GM18519 (cell line): ENCODE results near the gene FANCE.

Experiments
- ATAC-seq: cut with Tn5 transposase; IDR thresholded peaks from one replicate; pipeline ENCODE4 v1.9.1; 2021; ENCODE audit warnings: mild to moderate bottlenecking, moderate library complexity; ENCODE audit not compliant: unreplicated experiment, low FRiP score

Gene FANCE

DNA sequence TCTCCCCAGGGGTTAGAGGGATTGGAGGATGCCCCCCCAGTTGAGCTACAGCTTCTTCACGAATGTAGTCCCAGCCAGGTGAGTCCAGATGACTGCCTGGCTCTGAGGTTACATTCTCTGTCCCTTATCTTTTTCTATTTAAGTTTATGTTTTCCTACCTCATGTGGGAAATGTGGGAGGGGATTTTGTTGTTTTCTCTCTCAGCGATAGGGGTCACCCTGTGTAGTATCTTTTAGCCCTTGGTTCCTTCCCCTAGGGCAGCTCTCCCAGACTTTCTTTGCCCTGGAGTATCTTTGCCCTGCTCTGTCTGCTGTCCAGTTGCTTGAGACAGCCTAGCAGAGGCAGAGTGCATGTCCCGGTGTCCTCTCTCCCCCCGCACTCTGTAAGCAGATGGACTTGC, 5.8 kb downstream of the FANCE start:
- no peak for ATAC-seq

DNA sequence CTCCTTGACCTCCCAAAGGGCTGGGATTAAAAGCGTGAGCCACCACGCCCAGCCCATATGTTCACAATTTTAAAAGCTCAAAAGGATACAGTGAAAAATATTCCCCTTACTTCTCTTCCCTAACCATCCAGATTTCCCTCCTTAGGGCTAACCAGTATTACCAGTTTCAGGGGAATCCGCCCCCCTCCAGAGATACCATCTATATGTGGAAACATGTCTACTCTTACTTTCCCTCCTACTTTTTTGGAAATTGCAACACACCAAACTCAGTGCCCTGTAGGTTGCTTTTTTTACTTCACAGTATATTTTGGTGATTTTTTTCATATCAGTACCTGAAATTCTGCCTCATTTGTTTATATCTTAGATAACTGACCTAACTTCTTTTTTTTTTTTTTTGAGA, 9.1 kb downstream of the FANCE start:
- ATAC-seq: no peak

DNA sequence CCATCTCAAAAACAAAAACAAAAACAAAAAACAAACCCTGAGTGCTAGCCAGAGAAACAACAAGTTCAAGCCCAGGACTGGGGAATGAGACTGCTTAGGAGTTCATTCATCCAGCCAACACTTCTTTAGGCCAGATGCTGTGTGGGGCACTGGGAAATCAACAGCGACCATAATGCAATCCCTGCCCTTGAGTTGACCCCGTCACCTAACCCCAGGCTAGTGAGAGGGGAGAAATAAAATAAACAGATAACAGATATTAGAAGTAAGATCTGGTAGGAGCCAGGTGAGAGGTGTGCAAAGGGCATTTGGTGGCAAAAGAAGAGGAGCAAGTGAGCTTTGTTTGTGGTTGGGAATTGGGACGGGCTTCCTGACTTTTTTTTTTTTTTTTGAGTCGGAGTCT, 11.2 kb downstream of the FANCE start:
- ATAC-seq: no peak

DNA sequence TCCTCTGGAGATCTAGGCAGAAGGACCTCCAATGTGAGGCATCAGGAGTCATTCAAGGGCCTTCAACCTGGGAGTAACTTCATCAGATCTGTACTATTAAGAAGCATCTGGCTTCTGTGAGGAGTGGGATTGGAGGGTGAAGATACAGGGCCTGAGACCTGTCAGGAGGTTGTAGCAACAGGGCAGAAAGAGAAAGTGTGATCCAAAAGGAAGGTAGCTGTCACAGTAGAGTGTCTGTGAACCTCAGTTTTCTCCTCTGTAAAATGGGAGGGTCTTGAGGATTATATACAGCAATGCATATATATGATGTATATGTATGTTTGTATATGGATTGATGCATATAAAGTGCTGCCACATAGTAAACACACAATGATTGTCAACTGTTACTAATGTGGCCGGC, 13.5 kb downstream of the FANCE start:
- no peak for ATAC-seq

DNA sequence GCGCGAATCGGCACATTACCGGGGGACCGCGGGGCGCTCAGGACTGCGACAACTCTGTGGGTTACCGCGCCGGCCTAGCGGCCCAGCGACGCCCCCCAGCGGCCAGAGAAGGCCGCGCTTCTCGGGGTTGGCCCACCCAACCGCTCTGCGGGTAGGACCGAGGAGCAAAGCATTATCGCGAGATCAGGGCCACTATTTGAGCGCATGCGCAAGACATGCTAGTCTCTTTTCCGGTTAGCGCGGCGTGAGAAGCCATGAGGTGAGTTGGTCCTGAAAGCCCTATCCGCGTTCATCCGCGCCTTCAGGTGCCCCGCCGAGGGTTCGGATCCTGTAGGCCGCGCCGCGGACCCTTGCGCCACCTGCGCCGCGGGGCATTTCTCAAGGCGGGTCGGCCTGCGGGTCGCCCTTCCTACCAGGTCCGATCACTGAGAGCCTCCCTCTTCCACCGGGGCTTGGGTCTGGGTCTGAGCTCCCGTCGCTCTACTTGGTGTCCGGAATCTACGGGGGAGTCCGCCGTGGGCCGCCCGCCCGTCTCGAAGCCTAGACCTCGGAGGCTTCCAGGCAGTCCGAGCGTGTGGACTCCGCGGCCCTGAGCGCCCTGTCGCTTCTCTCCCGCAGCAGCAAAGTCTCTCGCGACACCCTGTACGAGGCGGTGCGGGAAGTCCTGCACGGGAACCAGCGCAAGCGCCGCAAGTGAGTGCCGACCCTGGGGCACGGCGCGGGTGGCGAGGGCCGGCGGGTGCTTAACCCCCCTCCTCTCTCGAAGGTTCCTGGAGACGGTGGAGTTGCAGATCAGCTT, 16.2 kb downstream of the FANCE start, which contains the start of gene RPL10A:
Gene RPL10A (plus strand): TSS at position 221 of the 799 bp plus-strand sequence. CDS start 34 bp downstream, at position 255.
- peak; percentile 60 for ATAC-seq

DNA sequence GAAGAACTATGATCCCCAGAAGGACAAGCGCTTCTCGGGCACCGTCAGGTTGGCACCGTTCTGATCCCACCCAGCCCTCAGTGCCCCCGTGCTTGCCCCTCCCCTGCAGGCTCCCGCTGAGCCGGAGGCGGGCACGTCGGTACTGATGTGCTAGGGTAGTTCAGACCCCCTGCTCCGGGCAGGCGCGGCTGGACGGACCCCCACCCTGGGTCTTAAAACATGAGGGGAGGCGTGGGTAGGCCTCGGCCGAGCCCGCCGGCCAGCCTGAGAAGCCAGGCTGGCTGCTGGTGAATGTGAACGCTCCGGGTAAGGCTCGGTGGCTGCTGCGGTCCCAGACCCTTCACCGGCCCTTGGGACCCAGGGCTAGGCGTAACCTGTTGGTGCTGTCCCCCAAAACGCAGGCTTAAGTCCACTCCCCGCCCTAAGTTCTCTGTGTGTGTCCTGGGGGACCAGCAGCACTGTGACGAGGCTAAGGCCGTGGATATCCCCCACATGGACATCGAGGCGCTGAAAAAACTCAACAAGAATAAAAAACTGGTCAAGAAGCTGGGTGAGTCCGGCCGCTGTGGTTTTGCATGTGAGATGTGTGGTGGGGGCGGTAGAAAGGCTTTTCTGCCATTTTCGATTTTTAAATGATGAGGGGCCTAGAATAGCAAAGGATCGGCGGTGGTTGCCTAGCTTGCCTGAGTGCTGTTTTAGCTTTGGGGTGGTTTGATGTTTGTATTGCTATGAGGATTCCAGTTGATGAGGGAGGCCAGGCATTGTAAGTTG, 17.0 kb downstream of the FANCE start:
- no peak for ATAC-seq

DNA sequence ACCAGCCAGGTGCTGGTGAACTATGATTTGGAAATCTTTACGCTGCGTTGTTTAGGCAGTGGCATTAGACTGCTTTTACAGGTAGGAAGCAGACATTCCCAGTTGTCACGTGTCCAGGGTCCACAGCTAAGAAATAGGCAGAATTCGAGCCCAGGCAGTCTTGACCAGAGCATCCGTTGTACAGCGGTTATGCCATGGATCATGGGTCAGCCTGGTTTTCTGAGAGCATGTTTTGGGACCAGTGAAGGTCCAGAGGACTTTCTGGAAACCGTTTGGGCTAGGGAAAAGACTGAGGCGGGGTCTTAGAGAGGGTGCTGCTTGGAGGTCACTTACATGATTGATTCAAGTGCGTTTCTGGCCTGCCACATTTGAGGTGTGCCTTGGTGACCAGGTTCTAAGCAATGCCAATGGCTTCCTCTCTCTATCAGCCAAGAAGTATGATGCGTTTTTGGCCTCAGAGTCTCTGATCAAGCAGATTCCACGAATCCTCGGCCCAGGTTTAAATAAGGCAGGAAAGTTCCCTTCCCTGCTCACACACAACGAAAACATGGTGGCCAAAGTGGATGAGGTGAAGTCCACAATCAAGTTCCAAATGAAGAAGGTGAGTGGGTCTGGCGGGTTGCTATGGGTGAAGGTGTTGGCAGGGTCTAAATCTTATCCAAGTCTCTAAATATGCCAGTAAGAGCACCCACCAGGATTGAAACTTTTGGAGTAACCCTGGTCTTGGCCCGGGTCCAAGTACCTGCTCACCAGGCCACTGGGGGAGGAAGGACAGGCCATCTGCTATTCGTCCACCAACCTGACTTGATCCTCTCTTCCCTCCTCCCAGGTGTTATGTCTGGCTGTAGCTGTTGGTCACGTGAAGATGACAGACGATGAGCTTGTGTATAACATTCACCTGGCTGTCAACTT, 17.9 kb downstream of the FANCE start:
- ATAC-seq: no peak

DNA sequence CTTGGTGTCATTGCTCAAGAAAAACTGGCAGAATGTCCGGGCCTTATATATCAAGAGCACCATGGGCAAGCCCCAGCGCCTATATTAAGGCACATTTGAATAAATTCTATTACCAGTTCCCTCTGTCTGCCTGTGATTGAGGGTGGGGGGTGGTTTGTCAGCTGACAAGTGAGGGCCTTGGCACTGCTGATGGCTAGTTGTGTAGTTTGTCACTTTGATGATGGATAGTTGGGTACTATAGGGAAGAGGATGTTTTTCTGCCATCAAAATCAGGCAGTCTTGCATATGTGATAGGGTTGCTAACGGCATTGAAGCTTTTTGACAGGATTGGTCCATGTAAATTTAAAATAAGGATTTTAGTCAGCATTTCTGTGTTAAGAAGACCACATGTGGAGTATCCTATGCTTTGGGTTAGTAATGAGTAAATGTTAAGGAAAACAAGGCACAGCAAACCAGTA, 18.6 kb downstream of the FANCE start:
- no peak for ATAC-seq

DNA sequence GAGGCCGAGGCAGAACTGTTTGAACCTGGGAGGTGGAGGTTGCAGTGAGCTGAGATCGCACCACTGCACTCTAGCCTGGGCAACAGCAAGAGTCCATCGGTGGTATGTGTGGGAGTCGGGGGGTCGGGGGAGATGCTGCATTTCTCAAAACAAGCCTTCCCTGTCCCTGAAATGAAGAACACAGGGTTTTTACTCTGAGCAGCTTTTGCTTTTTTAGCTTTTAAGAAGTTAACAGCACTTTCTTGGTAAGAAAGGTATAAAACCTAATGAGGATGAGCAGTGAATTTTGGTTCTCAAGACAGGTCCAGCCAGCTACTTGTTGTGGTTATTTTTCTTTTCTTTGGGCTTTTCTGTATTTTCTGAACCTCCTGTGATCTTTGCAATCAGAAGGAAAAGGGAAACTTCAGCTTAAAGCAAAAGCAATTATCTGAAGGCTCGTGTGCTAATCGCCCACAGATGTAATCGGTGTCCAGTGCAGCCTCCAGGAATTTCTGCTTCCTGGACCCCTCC, 19.8 kb downstream of the FANCE start:
- ATAC-seq: no peak

DNA sequence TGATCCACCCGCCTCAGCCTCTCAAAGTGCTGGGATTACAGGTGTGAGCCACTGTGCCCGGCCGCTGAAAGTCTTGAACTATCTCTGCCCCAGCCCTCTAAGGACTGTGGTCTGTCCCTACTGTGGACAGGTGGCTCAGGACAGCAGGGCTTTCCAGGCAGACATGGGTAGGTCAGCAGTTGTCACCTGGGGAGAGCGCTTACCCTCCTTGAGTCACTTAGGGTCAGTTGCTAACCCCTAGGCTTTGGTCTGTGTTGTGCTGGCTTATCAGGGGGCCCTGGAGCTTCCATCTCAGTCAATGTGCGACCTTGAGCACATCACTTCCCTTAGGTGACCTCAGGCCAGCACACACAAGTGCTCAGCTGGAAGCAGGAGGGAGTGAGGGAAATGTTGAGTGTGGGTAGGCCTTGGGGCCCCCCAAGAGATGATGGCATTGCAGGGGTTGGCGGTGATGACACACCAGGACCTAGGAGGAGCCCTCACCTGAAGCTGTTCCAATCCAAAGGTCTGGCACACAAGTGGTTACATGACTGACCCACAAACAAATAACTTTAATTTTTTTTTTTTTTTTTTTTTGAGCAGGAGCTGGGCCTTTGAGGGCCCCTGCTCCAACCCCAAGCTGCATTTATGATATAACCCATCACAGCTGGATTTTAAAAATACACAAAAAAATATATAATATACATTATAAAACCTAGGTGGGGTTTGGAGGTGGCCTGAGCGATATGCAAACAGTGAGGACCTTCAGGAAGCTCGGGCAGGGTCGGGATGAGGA, 21.1 kb downstream of the FANCE start:
- no peak for ATAC-seq

DNA sequence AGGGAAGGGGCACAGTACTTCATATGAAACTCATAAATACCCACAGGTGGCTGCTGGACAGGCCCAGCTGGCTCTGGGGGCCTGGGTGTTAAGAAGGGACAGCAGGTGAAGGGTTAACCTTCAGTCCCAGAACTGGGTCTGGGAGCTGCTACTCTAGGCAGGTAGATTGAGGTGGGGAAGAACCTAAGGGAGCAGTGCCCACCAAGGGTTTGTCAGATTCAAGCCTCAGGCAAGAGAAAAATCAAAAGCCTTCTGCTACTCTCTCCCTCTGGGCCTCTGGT, 21.7 kb downstream of the FANCE start:
- no peak for ATAC-seq

DNA sequence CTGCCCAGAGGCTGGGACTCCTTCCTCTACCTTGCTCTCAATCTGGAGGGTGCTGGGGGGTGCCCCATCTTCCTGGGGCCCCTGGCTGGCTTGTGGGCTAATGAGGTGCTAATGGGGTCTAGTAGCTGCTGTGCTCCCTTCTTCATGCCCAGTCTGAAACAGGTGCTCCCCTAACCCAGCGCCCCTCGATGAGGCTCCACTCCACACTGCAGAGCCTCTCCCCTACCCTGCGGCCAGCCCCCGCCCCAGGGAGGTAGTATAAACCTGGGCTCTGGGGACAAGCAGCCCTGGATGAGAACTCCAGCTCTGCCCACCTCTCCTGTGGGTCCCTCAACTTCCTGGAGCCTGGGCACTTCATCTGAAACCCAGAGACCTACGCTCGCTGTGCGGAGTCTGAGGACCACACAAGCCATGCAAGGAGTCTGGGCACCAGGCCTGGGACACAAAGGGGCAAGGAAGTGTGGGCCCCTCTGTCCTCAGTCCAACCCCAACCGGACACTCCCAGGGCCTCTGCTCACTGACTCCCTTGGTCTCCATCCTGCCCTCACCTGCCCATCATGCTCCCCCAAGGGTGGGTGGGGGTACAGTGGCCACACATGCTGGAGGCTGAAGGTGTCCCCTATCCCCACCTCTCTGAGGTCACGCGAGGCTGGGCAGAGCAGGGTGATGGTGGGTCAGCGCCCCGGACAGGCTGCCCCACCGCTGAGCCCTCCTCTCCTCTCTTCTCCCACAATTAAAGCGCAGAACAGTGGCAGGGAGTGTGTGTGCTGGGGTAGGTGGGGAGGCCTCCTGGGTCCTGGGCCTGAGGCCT, 22.2 kb downstream of the FANCE start:
- ATAC-seq: no peak

DNA sequence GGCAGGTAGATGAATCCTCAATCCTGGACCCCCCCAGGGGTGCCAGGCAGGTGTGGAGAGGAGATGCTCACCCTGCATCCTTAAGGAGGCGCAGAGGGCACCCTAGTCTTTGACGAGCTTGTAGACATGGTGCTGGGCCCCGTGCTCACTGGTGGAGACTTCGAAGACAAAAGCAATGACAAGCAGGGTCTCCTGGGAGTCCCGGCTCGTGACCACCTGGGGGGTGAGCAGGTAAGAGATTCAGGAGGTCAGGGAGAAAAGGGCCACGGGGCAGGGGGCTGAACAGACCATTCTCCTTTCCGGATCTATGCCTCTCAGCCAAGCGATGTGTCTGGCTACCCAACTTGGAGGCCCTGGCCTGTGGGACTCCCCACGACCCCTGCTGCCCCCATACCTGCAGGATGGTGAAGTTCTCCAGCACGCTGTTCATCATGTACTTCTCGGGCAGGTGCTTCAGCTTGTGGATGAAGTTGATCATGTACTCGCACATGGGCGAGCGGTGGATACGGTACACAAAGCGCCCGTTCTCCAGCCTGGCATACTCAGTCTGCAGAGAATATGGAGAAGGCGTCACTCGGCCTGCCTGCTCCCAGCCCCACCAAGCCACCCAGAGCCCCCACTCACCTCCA, 22.9 kb downstream of the FANCE start:
- no peak for ATAC-seq

DNA sequence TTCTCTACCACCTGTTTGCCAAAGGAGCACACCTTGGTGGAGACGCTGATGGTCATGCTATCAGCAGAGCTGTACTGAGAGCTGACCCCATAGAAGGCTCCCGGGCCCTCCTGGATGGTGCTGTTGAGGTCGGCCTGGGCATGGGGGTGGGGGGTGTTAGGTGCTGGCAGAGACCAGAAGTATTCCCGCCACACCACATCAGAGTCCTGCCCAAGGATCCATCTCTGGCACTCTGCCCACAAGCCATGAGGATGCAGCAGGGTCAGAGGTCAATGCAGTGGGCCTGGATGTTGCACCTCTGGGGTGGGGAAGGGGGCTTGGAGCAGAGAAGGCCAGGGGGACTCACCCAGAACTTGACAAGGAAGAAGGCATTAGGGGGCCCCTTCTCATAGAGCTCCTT, 23.4 kb downstream of the FANCE start:
- ATAC-seq: no peak

DNA sequence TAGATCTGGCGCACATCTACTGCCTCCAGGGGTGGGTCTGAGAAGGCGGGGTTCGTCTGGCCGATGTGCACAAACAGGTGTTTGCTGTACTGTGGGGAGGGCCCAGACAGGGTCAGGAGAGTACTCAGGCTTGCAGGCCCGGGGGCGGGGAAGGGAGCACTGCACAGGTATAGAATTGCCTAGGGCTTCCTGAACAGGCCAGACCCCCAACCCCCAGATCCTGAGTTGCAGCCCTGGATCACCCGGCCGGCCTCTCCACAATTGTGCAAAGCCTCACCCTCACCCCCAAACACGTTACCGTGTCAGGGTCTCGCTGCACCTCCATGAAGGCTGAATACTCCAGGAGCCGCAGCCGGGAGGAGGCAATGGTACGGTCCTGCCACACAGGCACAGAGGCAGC, 23.9 kb downstream of the FANCE start:
- no peak for ATAC-seq

DNA sequence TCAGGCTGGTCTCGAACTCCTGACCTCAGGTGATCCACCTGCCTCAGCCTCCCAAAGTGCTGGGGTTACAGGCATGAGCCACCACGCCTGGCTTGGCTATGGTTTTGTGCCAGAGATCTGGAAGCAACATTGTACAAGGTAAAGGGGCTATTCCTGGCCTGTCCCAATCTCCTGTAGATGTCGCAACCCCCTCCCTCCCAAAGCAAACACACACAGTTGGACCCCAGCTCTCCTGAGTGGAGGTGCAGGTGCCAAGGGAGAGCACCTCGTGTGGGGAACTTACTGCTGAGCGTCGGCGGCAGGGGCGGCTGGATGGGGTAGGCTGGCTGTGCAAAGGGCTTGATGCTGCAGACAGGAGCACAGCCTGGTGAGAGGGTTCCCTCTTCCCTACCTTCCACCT, 24.9 kb downstream of the FANCE start:
- ATAC-seq: no peak

DNA sequence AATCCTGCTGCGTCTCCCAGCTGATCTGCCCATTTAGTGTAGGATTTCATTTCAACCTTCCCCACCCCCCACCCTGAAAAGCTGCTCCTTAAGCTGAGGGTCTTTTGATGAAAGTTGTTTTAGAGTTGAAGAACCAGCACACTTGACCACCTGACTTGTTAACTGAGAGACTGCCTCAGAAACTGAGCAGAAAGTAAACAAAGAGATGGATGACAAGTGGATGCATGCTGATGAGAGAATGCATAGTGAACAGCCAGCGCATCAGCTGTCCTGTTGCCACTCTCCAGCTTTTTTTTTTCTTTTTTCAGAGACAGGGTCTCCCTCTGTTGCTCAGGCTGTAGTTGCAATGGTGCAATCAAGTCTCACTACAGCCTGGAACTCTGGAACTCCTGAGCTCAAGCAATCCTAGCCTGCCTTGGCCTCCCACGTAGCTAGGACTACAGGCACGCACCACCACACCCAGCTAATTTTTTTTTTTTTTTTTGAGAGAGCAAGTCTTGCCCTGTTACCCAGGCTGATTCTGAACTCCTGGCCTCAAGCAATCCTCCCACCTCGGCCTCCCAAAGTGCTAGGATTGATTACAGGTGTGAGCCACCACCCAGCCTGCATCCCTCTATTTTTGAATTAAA, 25.5 kb downstream of the FANCE start:
- ATAC-seq: no peak

DNA sequence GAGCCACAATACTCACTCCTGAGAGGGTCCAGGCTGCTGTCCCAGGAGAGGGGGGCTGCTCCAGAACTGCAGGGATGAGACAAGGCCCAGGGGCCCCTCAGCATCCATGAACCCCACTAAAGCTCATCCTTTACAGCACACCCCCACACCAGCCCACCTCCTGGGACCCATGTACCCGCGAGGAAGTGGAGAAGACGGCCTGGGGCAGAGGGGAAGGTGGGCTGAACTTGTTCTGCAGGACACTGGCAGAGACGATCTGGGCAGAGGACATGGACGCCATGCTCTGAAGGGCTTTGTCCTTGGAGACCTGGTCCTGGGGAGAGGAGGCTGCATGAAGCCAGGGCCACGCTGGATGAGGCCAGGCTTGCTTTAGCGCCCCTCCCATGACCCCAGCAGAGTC, 26.1 kb downstream of the FANCE start:
- ATAC-seq: no peak
